Measurements from ENCODE around the gene ANO4. TPM values are rescaled to one million over a fixed set of nuclear protein-coding genes. Genes with fewer than 3 reads are reported as not detected.

ANO4 gene
- total RNA-seq, 1 donor from 2014 or later: 0.13 TPM

- Histone ChIP-seq H3K36me3 (ENCODE audit: control insufficient read depth, insufficient read depth, low read length) (no peaks in the 10 kb centered on the region), H3K4me3 (ENCODE audit: low read depth, low read length) (no peak overlapping the region), H3K27me3 (ENCODE audit: control insufficient read depth, insufficient read depth, low read length) (no peaks in the 10 kb centered on the region)
- DNase-seq (ENCODE audit: low read depth): no peak
- TF ChIP-seq CTCF (IDR thresholded peaks at IDR 0.05; ENCODE audit: insufficient read depth, low read length, poor library complexity, severe bottlenecking): no peak
These were observed 104.7 kb downstream of the ANO4 start for GRCh38 chr12:100899301-100899700.

DNA sequence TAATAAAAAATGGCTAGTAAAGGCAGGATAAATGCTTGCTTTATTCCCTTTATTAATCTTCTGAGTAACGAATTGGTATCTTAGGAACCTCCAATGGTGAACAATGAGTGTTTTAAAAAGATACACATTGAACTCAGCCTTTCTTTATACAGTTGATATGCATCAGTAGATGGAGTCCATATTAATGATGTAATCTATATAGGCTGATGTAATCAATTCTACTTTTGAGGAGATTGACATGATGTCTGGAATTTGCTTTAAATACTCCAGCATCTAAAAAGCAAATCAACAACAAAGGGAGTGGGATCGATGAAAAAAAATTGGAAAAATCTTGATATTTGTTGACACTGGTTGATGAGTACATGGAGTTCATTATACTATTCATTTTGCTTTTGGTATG, 106.2 kb downstream of the ANO4 start:
- DNase-seq (ENCODE audit: low read depth): no peak
- H3K36me3 ChIP-seq (ENCODE audit: control insufficient read depth, insufficient read depth, low read length): no peaks in the 10 kb centered on the region
- no peak for TF ChIP-seq CTCF (IDR thresholded peaks at IDR 0.05; ENCODE audit: insufficient read depth, low read length, poor library complexity, severe bottlenecking)
- no peaks in the 10 kb centered on the region for H3K27me3 ChIP-seq (ENCODE audit: control insufficient read depth, insufficient read depth, low read length)
- H3K4me3 ChIP-seq (ENCODE audit: low read depth, low read length): no peak overlapping the region

GRCh38 chr12:100901266-100901665, 106.7 kb downstream of the ANO4 start:
- Histone ChIP-seq H3K4me3 (ENCODE audit: low read depth, low read length) (no peak overlapping the region), H3K27me3 (ENCODE audit: control insufficient read depth, insufficient read depth, low read length) (no peaks in the 10 kb centered on the region), H3K36me3 (ENCODE audit: control insufficient read depth, insufficient read depth, low read length) (no peaks in the 10 kb centered on the region)
- no peak for TF ChIP-seq CTCF (IDR thresholded peaks at IDR 0.05; ENCODE audit: insufficient read depth, low read length, poor library complexity, severe bottlenecking)
- DNase-seq (ENCODE audit: low read depth): no peak

- no peak overlapping the region for H3K4me3 ChIP-seq (ENCODE audit: low read depth, low read length)
- no peaks in the 10 kb centered on the region for H3K36me3 ChIP-seq (ENCODE audit: control insufficient read depth, insufficient read depth, low read length)
- no peak for DNase-seq (ENCODE audit: low read depth)
- TF ChIP-seq CTCF (IDR thresholded peaks at IDR 0.05; ENCODE audit: insufficient read depth, low read length, poor library complexity, severe bottlenecking): no peak
- H3K27me3 ChIP-seq (ENCODE audit: control insufficient read depth, insufficient read depth, low read length): no peaks in the 10 kb centered on the region
These were observed 109.7 kb downstream of the ANO4 start for GRCh38 chr12:100904270-100904669.

GRCh38 chr12:100908501-100908900, 113.9 kb downstream of the ANO4 start:
- peak; percentile 9 for DNase-seq (ENCODE audit: low read depth)
- no peak for TF ChIP-seq CTCF (IDR thresholded peaks at IDR 0.05; ENCODE audit: insufficient read depth, low read length, poor library complexity, severe bottlenecking)
- no peaks in the 10 kb centered on the region for H3K36me3 ChIP-seq (ENCODE audit: control insufficient read depth, insufficient read depth, low read length)
- H3K4me3 ChIP-seq (ENCODE audit: low read depth, low read length): no peak overlapping the region
- no peaks in the 10 kb centered on the region for H3K27me3 ChIP-seq (ENCODE audit: control insufficient read depth, insufficient read depth, low read length)

DNA sequence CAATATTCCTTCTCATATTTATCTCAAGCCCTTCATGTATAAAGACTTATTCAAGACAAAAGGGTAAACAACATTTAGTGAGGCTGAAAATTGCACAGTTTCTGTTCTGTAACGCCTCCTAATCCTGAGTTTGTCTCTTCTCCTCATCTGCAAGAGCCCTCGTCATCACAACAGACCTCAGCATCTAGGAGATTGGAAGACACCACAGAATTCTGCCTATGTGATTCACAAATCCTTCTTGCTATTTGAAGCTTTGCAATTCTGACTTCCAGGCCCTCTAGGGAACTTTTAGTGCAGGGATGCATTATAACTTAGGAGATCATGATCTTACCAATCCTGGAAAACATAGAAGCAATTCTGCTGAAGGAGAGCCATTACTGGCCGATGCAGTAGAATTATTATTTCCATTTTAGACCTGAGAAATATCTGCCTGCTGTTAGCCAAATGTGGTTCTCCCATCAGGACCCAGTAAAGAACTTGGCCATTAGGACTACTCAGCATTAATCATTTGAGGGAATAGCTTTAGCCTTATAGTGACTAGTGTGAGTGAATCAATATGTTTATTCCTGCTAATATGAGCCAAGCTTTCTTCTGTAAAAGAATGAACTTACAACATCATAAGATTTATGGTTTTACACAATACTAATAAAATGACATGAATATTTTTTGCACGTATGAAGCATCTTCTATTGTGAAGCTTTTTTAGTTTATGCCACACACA, 119.5 kb downstream of the ANO4 start:
- H3K4me3 ChIP-seq (ENCODE audit: low read depth, low read length): no peak overlapping the region
- TF ChIP-seq CTCF (IDR thresholded peaks at IDR 0.05; ENCODE audit: insufficient read depth, low read length, poor library complexity, severe bottlenecking): no peak
- no peaks in the 10 kb centered on the region for H3K36me3 ChIP-seq (ENCODE audit: control insufficient read depth, insufficient read depth, low read length)
- H3K27me3 ChIP-seq (ENCODE audit: control insufficient read depth, insufficient read depth, low read length): no peaks in the 10 kb centered on the region
- no peak for DNase-seq (ENCODE audit: low read depth)
